ENCODE results near the gene GMNN.
"Not testable (repeated sequence)": the region's sequence is repeated elsewhere in the genome, so short reads cannot be mapped to it uniquely, and the experiment has no call there.

The GMNN gene

DNA sequence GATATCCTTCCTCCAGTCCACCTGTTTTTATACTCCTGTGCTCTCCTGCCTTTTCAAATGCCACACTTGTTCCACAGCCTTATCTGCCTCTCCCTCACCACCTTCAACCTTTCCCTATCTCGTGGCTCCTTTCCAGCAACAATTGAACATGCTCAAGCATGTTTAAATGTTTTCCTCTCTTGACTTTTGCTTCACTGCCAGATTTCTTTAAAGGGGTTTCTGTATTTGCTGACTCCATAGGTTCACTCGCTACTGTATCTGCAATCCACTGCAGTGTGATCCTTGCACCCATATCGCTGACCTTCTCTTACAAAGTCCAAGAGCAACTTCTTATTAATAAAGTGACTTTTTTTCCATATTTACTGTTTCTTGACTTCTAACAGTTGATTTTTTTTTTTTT, 11.2 kb upstream of the GMNN start:
- no peak for DNase-seq

DNA sequence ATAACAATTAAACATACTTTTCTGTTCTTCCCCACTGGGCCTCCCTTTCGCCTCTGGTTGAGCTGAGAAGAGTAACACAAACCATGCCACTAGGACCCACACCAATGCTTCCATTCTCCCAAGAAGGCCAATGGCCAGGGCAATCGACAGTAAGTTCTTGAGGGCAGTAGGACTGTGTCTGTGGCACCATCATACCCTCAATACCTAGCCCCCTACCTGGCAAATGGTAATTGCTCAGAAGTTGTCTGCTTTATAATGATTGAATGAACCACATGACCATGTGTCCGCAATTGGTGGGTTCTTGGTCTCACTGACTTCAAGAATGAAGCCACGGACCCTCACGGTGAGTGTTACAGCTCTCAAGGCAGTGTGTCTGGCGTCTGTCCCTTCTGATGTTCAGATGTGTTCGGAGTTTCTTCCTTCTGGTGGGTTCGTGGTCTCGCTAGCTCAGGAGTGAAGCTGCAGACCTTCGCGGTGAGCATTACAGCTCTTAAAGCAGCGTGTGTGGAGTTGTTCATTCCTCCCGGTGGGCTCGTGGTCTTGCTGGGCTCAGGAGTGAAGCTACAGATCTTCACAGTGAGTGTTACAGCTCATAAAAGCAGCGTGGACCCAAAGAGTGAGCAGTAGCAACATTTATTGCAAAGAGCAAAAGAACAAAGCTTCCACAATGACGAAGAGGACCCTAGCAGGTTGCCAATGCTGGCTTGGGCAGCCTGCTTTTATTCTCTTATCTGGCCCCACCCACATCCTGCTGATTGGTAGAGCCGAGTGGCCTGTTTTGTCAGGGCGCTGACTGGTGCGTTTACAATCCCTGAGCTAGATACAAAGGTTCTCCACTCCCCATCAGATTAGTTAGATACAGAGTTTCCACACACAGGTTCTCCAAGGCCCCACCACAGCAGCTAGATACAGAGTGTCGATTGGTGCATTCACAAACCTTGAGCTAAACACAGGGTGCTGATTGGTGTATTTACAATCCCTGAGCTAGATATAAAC, 9.6 kb upstream of the GMNN start:
- not testable (repeated sequence) for DNase-seq

DNA sequence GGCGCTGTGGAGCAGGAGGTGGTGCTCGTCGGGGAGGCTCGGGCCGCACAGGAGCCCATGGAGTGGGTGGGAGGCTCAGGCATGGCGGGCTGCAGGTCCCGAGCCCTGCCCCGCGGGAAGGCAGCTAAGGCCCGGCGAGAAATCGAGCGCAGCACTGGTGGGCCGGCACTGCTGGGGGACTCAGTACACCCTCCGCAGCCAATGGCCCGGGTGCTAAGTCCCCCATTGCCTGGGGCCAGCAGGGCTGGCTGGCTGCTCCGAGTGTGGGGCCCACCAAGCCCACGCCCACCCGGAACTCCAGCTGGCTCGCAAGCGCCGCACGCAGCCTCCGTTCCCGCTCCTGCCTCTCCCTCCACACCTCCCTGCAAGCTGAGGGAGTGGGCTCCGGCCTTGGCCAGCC, 8.8 kb upstream of the GMNN start:
- not testable (repeated sequence) for DNase-seq

DNA sequence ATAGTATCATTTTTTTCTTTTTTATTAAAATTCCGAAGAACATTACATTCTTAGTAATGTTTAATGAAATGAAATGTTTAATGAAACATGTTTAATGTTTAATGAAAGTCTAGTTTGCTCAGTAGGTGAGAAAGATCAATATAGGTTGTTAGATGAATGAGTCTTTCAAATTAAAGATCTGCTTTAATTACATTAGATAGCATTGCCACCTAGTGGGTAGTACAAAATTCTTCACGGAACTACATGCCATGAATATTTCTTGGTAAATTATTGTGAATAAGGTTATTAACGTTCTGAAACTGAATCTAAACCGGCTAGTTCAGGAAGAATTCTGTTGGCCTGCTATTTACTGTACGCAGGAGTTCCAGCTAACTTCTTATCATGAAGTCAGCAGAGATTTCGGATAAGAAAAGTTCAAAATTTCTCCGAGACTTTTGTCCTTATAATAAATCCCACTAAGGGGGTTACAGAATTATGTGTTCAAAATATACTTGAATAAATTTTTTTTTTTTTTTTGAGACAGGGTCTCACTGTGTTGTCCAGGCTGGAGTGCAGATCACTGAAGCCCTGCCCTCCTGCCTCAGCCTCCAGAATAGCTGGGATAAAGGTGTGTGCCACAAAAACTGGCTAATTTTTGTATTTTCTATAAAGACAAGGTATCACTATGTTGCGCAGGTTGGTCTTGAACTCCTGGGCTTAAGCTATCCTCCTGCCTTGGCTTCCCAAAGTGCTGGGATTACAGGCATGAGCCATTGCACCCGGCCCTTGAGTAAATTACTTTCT, 7.9 kb upstream of the GMNN start:
- DNase-seq = peak in 1 of 2 donors; percentile 62

DNA sequence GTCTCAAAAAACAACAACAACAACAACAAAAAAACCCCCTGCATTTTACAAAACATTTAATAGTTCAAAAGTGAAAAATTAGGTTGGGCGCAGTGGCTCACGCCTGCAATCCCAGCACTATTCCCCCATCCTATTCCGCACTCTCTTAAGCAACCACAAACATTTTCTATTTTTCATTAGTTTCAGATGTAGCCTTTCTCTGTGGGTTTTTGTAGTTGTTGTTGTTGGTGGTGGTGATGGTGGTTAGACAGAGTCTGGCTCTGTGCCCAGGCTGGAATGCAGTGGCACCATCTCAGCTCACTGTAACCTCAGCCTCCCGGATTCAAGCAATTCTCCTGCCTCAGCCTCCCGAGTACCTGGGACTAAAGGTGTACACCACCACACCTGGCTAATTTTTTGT, 6.4 kb upstream of the GMNN start:
- DNase-seq = no peak

DNA sequence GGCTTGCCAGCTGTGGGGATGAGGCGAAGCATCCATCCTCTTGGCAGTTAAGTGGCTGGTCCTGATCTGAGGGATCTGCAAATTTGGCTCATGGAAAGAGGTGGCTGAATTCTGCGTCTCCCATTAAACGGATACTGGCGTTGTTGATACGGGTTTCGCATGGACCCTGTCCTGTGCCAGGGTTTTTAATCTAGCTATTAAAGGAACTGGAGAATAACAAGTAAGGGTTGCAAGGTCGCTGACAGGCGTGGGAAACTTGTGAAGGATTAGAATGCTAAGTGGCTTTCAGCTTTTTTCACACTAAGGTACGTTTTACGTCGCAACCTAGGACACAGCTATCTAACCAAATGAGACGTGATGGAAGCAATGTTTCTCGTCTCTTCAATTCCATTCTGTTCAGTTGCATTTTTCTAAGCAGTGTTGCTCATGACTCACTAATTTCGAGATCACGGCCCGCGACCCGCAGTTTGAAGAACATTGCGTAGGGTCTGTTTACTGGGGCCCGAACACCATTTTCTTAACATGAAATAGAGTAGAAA, 852 bp downstream of the GMNN start:
- DNase-seq = peak in 1 of 2 donors; percentile 27

DNA sequence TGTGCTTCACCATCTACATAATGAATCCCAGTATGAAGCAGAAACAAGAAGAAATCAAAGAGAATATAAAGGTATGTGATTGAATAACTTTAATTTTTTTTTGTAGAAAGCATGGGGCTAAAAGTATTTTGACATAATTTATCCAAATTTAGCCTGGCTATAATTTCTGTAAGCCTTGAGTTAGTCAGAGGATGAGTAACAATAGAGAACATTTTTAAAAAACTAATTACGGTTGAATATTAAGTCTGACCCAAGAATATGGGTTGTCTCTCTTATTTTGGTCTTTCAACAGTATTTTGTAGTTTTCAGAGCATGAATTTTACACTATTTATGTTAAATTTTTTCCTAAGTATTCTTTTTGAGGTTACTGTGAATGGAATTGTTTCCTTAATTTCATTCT, 2.5 kb downstream of the GMNN start:
- no peak for DNase-seq

DNA sequence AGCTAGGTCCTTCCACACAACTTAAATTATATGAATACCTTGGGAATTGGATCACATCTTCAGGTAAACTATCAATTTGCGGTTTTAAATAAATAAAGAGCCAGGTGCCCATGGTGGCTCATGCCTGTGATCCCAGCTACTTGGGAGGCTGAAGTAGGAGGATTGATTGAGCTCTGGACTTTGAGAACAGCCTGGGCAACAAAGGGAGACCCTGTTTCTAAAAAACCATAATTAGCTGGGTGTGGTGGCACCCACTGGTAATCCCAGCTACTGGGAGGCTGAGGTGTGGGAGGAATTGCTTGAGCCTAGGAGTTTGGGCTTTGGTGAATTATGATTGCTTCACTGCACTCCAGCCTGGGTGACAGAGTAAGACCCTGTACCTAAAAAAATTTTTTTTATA, 3.4 kb downstream of the GMNN start:
- no peak for DNase-seq

DNA sequence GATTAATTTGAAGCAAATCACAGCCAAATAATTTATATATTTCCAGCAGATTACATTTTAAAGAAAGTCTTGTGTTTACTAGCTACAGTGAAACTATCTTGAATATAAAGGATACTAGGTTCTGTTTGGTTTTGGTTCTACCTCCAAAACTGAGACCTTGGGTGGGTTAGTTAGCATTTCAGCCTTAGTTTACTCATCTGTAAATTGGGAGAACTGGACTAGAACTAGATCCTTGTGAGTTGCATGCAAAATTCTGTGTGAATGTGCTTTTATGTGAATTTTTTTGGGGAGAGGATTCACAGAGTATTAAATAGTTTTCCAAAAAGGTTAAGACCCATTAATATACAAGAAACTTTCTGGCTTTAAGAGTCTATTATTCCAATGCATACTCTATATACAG, 4.1 kb downstream of the GMNN start:
- DNase-seq = no peak

DNA sequence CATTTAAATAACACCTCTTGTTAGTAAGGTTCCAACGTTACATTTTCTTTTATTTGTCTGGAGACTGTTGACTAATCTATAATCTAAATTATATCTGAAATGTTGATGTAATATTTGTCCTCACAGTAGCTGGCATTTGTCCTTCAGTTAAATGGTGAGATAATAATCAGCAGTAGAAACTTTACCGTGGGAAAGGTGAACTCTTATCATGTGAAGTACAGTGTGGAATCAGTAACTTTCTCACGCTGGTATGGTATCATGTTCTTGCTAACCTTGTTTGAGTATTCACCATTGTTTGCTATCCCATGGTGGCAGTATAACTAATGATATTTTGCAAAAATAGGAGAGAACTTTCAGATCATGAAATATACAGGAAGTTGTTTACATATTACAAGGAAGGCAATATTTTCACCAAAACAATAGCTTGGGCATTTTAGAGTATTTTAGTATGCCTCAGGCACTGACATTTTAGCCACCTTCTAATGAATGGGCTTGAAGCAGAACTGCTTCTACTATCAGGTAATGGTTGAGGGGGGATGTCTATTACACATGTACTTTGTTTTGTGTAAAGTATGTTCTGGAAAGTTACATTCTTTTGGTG, 4.8 kb downstream of the GMNN start:
- DNase-seq = no peak

DNA sequence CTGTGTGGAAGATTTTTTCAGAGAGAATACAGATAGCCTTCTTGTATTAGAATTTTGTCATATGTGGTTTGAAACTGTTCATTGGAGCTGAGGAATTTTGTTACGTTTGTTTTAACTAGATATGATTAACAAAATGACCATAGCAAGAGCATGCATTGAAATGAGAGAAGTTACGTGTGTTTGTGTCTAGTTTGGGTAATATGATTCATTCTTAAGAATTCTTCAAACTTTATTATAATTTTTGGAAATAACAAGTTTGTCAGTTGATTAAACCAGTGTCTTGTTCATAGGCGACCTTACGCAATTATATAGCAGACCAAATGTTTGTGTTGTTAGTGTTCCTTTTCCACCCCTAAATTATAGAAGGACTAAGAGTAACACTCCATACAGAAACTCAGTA, 5.5 kb downstream of the GMNN start:
- no peak for DNase-seq

DNA sequence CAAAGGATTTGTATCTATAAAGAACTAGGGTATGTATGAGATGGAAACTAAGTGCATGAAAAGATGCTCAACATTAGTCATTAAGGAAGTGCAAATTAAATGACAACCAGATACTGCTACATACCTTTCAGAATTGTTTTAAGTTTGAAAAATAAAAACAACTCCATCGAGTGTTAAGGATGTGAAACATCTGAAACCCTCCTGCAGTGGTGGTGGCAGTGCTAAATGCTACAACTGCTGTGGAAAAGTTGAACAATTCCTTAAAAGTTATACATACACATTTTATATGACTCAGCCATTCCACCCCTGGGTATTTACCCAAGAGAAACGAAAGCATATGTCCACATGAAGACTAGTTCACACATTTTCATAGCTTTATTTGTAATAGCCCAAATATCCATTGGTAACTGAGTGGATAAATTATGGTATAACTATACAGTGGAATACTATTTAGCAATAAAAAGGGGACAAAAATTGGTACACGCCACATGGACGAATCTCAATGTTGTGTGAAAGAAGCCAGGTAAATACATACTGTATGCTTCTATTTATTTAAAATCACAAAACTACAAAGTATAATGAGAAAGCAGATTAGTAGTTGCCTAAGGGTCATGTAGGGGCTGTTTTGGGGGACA, 13.4 kb downstream of the GMNN start:
- DNase-seq = no peak

DNA sequence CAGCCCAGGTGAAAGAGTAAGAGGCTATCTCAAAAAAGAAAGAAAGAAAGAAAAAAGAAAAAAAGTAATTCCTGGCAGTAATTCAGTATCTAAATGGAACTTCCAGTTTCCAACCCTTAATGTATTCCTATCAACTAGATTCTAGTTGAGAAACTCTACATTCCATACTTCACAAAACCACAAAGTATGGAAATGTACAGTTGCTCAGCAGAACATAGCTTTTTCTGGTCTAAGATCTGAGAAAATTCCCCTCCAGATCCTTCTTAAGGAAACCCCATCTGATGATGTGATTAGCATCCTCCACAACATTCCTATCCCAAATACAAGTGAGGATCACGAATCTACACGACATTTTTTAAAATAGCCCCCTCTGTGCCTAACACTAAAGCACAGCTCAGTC, 20.4 kb downstream of the GMNN start:
- no peak for DNase-seq

DNA sequence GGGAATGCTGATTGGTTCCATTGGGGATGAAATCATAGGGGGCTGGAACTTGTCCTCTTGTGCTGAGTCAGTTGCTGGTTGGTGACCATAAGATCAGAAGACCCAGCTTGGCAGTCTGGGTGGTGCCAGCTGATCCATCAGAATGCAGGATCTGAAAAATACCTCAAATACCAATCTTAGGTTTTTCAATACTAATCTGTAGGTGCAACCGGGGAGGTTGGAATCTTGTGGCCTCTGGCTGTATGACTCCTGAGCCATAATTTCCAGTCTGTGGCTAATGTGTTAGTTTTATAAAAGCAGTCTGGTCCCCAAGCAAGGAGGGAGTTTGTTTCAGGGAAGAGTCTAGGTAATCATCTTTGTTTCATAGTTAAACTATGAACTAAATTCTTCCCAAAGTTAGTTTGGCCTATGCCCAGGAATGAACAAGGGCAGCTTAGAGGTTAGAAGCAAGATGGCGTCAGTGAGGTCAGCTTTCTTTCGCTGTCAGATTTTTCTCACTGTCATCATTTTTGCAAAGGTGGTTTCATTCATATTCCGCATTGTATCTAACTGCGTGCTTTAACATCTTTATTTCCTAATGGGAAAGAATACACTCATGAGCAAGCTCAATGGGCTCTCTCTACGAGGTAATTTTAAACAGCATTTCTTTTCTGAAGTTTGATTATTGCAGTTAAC, 22.0 kb downstream of the GMNN start:
- DNase-seq = no peak

DNA sequence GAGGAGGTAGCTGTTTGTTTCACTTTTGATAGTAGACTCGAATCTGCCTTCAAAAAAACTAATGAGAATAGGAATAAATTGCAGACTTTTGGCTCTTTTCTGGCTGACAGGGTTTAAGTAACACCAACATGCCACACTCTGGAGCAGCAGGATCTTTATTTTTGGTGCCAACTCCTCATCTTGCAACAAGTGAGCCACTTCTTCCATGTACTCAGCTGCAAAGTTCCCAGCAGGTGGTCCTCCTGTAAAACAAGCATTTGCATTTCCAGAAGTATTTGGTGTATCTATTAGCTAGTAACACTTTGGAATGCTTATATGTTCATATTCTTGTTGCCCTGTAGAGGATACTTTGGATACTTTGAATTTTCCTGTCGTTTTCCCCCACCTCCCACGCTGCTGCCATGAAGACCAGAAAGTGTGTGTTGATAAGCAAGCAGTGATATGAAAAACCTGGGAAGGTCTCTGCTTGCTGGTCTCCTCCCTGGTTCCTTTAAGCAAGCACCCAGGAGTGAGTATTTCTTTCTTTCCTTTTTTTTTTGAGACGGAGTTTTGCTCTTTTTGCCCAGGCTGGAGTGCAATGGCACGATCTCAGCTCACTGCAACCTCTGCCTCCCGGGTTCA, 23.0 kb downstream of the GMNN start:
- no peak for DNase-seq

DNA sequence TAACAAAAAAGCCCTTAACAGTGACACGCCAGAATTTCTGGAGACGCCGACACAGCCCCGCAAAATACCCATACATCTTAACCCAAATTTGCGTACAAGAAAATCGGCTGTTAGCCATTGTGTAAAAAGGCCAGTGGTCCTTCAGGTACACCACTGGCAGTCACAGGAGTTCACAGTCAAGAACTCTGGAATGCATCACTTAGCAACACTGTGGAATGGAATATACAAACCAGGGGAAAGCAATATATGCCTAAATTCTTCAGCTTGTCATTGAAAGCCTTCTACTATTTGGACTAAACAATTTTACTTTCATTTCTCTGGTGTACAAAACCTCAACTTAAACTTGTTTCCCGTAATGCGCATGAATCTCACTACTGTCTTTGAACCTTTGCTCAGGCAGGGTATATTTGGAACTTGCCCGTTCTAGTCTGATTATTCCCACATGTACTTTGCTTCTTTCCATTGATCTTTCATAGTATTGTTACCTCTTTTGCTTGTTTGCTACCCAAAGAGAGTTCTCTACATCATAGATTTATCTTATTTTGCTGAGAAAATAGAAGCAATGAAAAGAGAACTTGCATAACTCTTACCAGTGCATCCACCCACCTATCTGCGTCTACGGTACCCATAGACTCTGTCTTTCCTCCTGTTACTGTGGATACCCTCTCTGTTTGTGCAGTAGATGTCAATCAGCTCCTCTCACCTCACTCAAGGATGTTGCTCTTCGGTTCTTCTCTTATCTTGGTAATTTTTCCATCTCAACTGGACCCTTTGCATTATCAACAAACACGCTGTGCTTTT, 24.2 kb downstream of the GMNN start, which contains the start of gene ARMH2:
Gene ARMH2, minus strand, starts transcription at position 178 of the 801 bp plus-strand sequence. Its CDS starts 60 bp downstream, at position 118.
- DNase-seq = no peak

DNA sequence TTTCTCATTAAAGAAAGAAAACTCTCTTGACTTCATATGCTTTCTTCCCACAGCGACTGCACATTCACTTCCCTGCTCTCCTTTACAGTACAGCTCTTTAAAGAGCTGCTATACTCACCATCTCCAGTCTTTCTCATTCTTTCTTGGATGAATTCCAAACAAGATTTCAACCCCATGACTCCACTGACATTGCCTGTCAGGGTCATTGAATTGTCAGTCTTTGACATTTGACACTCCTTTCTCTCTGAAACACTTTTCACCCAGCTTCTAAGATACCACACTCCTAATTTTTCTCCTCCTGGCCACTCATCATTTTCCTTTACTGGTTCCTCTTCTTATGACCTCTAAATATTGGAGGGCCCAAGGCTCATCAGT, 24.8 kb downstream of the GMNN start:
- no peak for DNase-seq

DNA sequence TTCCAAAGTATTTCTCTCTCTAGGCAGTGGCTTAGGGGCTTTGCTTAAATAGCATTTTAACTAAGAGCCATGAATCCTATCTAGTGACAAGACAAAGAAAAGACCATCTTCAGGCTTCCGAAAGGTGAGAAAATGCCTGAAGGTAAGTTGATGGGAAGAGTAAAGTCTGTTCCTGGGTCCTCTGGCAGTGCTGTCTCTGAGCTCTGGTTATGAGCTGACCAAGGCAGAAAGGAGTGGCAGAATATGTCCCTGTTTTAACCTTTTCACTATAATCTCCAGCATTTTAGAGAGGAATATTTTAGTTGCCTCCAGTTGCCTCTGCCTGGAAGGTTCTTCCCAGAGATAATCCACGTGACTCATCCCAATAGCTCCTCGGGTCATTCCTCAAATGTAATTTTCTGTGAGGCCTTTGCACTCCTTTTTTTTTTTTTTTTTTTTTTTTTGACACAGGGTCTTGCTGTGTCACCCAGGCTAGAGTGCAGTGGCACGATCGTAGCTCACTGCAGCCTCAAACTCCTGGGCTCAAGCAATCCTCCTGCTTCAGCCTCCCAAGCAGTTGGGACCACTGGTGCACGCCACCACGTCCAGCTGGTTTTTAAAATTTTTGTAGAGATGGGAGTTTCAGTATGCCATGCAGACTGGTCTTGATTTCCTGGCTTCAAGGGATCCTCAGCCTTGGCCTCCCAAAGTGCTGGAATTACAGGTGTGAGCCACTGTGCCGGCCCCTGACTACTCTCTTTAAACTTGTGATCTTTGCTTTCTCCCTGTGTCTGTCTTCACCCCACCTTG, 27.7 kb downstream of the GMNN start:
- no peak for DNase-seq

DNA sequence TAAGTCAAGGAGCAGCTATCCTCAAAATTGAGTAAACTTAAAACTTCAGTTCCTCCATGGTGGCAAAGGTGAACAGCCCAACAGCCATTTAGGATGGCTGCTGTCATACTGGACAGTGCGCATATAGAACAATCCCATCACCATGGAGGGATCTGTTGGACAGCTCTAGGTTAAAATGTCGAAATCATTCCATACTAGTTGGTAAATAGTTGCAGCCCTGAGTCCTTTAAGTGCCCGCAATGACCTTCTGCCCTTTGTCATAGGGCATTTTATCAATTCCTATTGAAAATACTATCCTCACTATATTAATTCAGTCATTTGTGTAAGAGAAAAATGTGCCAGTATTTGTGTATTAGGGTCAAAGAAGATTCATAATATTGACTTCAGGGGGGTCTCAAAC, 32.8 kb downstream of the GMNN start:
- no peak for DNase-seq

DNA sequence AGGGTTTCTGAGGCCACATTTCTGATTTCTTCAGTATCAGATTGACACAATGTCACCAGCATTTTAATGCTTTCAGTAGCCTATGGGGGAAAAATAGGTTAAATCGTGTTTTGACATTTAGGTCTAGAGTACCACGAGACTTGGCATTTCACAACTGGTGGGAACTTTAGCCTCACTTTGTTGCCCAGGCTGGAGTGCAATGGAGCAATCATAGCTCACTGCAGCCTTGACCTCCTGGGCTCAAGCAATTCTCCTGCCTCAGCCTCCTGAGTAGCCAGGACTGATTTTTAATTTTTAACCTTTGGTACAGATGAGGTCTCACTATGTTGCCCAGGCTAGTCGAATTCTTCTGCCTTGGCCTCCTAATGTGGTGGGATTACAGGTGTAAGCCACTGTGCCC, 35.0 kb downstream of the GMNN start:
- no peak for DNase-seq

All from CD4-positive, alpha-beta T cell treated with Interleukin-4 for 1 hour (primary cell).